Activated CD8-positive, alpha-beta memory T cell treated with anti-CD3 and anti-CD28 coated beads, Interleukin-2, amount 10 ng/mL, durations not matched to agents 7 days and 5 days (primary cell): ENCODE data around the gene SP2. TPM values are rescaled to one million over a fixed set of nuclear protein-coding genes. Genes with fewer than 3 reads are reported as not detected.
"Not testable (repeated sequence)": the region's sequence is repeated elsewhere in the genome, so short reads cannot be mapped to it uniquely, and the experiment has no call there.

ENCODE experiments used
- ATAC-seq: fragments of 150-1000 bp; cut with Tn5 transposase; one replicate; pipeline ENCODE4 v1.10.0; 2021; ENCODE audit warnings: moderate library complexity
- CTCF ChIA-PET: fragments of 350-600 bp; sonication (Branson Sonifier 250); formaldehyde crosslinking; loops from one replicate; lab custom pipeline; 2021; ENCODE audit warnings: antibody characterized with exemption; lab: Charles Lee
- DNase-seq: peaks from one replicate; pipeline ENCODE4 v3.0.0-alpha.2; 2020
- H3K27ac Mint-ChIP-seq: one replicate; pipeline ENCODE4 v1.8.0; 2021; ENCODE audit warnings: mild to moderate bottlenecking, mixed read lengths
- H3K27me3 Mint-ChIP-seq: one replicate; pipeline ENCODE4 v1.8.0; 2021; ENCODE audit warnings: mixed read lengths
- H3K36me3 Mint-ChIP-seq: one replicate; pipeline ENCODE4 v1.8.0; 2021; ENCODE audit warnings: mild to moderate bottlenecking, mixed read lengths
- H3K4me1 Mint-ChIP-seq: one replicate; pipeline ENCODE4 v1.8.0; 2021; ENCODE audit warnings: mixed read lengths
- H3K4me3 Mint-ChIP-seq: one replicate; pipeline ENCODE4 v1.8.0; 2021; ENCODE audit warnings: mild to moderate bottlenecking, moderate library complexity, mixed read lengths
- H3K9me3 Mint-ChIP-seq: one replicate; pipeline ENCODE4 v1.8.0; 2022; ENCODE audit warnings: low read depth, mixed read lengths
- total RNA-seq, 2 experiments: library from RNA; stranded (reverse); gene quantifications; one replicate each; pipeline ENCODE4 v1.2.3, GENCODE V29; 2021

Gene SP2
- total RNA-seq, 2 experiments from 2014 or later = 21.7 to 22.9 TPM

- Mint-ChIP-seq H3K4me3 (no peak overlapping the region), H3K27ac (no peak overlapping the region), H3K4me1 (peaks cover 14% of the 10 kb centered on the region), H3K27me3 (no peaks in the 10 kb centered on the region), H3K36me3 (peaks cover 19% of the 10 kb centered on the region), H3K9me3 (no peaks in the 10 kb centered on the region)
- CTCF ChIA-PET = interaction anchor here (1.0 to 1.6 kb wide), 2 partner anchors 16 to 24 kb away, joined by 5 read pairs; partner anchors contain the start of gene PNPO
- ATAC-seq (no peak), DNase-seq (no peak)
Measured at GRCh38 chr17:47924785-47925677, 29.0 kb downstream of the SP2 start.

DNA sequence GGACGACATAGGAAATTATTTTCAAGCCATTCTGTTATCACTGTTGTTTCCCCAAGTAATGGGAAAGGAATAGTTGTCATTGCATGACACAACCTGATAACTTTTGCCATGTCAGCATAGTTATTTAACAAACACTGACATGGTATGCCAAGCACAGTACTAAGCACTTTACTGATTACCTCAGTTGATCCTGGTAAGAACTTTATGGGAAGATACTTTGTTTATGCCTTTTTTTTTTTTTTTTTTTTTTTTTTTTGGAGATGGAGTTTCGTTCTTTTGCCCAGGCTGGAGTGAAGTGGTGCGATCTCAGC, 29.6 kb downstream of the SP2 start:
- Mint-ChIP-seq H3K27ac (no peak overlapping the region), H3K9me3 (no peaks in the 10 kb centered on the region), H3K36me3 (peaks cover 19% of the 10 kb centered on the region), H3K27me3 (no peaks in the 10 kb centered on the region), H3K4me1 (peaks cover 14% of the 10 kb centered on the region), H3K4me3 (no peak overlapping the region)
- DNase-seq = no peak
- no peak for ATAC-seq
- CTCF ChIA-PET = interaction anchor here (0.6 to 1.6 kb wide), 3 partner anchors 16 to 227 kb away, joined by 3 to 5 read pairs (median 3); partner anchors contain the start of gene PNPO

DNA sequence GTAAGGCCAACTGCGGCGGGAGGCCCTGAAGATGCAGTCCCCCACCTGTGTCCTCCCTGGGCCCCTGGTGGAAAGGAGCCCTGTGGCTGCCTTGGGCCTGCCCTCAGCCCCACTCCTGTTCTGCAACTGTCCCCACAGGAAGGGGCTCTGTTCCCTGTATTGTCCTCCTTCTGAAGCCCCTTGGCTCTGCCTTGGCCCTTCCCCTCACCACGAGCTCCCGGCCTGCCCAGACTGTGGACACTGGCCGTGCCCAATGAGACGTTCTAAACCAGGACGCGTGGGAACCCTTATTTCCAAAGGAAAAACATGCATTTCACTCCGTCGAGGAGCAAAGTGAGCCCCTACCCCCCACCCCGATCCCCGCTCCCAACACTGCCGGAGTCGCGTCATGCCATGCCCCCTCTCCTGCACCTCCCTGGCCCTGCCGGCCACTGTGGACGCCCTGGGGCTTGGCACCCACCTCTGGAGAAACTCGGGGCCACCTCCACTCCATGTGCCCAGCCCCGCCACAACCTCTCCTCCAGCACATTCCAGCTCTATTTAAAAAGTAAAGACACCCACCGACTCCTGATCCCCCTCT, 31.9 kb downstream of the SP2 start:
- H3K4me1 Mint-ChIP-seq = peaks cover 18% of the 10 kb centered on the region
- ATAC-seq (no peak), DNase-seq (no peak)
- H3K36me3 Mint-ChIP-seq = peaks cover 15% of the 10 kb centered on the region
- H3K27me3 Mint-ChIP-seq = no peaks in the 10 kb centered on the region
- no peaks in the 10 kb centered on the region for H3K9me3 Mint-ChIP-seq
- H3K4me3 Mint-ChIP-seq = no peak overlapping the region
- H3K27ac Mint-ChIP-seq = no peak overlapping the region
- CTCF ChIA-PET = no interaction called here

DNA sequence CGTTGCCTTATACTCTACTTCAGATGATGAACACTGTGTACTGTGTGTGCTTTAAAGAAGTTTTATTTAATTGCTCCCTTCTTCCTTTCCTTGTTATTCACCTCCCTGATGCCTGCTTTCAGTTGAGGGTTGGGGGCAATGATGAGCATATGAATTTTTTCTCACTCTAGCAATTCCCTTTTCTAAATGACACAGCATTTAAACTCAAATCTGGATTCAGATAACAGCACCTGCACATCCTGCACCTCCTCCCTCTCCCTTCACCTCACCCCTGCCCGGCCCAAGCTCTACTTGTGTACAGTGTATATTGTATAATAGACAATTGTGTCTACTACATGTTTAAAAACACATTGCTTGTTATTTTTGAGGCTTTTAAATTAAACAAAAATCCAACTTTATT, 32.4 kb downstream of the SP2 start:
- Mint-ChIP-seq H3K27me3 (no peaks in the 10 kb centered on the region), H3K4me3 (no peak overlapping the region), H3K9me3 (no peaks in the 10 kb centered on the region), H3K4me1 (peaks cover 18% of the 10 kb centered on the region), H3K27ac (no peak overlapping the region), H3K36me3 (peaks cover 15% of the 10 kb centered on the region)
- ATAC-seq = no peak
- CTCF ChIA-PET = interaction anchor here (0.7 kb wide), 1 partner anchor 1837 kb away, joined by 3 read pairs; no protein-coding TSS in a partner anchor
- DNase-seq = no peak

- Mint-ChIP-seq H3K36me3 (peaks cover 15% of the 10 kb centered on the region), H3K9me3 (no peaks in the 10 kb centered on the region), H3K27me3 (no peaks in the 10 kb centered on the region), H3K27ac (no peak overlapping the region), H3K4me1 (peaks cover 18% of the 10 kb centered on the region), H3K4me3 (no peak overlapping the region)
- ATAC-seq (no peak), DNase-seq (no peak)
- CTCF ChIA-PET = interaction anchor here (0.7 to 2.6 kb wide), 4 partner anchors 18 to 1838 kb away, joined by 3 to 11 read pairs (median 3); no protein-coding TSS in a partner anchor
Measured at GRCh38 chr17:47929218-47930000, 33.4 kb downstream of the SP2 start.

GRCh38 chr17:47931848-47932247, 35.8 kb downstream of the SP2 start:
- no peaks in the 10 kb centered on the region for H3K27me3 Mint-ChIP-seq
- no peaks in the 10 kb centered on the region for H3K9me3 Mint-ChIP-seq
- CTCF ChIA-PET = interaction anchor here (1.0 to 1.3 kb wide), 4 partner anchors 12 to 39 kb away, joined by 3 to 4 read pairs (median 3); partner anchors contain the start of gene CDK5RAP3
- H3K27ac Mint-ChIP-seq = no peak overlapping the region
- H3K4me1 Mint-ChIP-seq = peaks cover 19% of the 10 kb centered on the region
- no peak for DNase-seq
- H3K4me3 Mint-ChIP-seq = no peak overlapping the region
- peaks cover 7% of the 10 kb centered on the region for H3K36me3 Mint-ChIP-seq
- no peak for ATAC-seq

DNA sequence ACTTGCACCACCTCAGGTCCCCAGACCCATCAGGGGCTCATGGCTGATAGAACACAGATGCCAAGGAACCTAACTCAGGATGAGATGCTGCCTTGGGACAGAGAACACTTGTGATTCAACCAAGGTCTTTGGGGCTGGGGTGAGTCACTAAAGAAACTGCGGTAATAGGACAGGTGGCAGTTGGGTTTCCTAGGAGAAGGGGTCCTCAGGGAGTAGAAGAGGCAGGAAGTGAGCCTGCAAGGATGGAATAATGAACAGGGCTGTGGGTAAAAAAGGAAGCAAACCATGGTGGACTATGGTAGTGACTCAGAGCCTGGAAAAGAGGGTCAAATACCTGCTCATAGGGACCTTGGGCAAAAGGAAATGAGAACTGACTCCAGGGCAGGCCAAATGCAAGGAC, 38.8 kb downstream of the SP2 start:
- Mint-ChIP-seq H3K4me1 (peaks cover 13% of the 10 kb centered on the region), H3K9me3 (no peaks in the 10 kb centered on the region), H3K36me3 (peaks cover 1% of the 10 kb centered on the region), H3K4me3 (no peak overlapping the region), H3K27me3 (no peaks in the 10 kb centered on the region), H3K27ac (no peak overlapping the region)
- CTCF ChIA-PET = interaction anchor here (2.5 to 3.6 kb wide), 2 partner anchors 11 to 15 kb away, joined by 9 to 23 read pairs; no protein-coding TSS in a partner anchor
- DNase-seq = no peak
- ATAC-seq = no peak

GRCh38 chr17:47935468-47935867, 39.4 kb downstream of the SP2 start:
- H3K27me3 Mint-ChIP-seq, ATAC-seq, H3K27ac Mint-ChIP-seq, H3K36me3 Mint-ChIP-seq, H3K9me3 Mint-ChIP-seq, DNase-seq, H3K4me3 Mint-ChIP-seq: not testable (repeated sequence)
- CTCF ChIA-PET = interaction anchor here (2.5 to 3.6 kb wide), 2 partner anchors 11 to 15 kb away, joined by 9 to 23 read pairs; no protein-coding TSS in a partner anchor
- peaks cover 16% of the 10 kb centered on the region for H3K4me1 Mint-ChIP-seq

- peaks cover 19% of the 10 kb centered on the region for H3K4me1 Mint-ChIP-seq
Measured at GRCh38 chr17:47935961-47936360, 39.9 kb downstream of the SP2 start.

GRCh38 chr17:47937941-47938340, 41.9 kb downstream of the SP2 start:
- H3K27me3 Mint-ChIP-seq = no peaks in the 10 kb centered on the region
- DNase-seq = no peak
- no peak for ATAC-seq

More at GRCh38 chr17:47935961-47936360, 39.9 kb downstream of the SP2 start:
- no peaks in the 10 kb centered on the region for H3K27me3 Mint-ChIP-seq
- no peak overlapping the region for H3K4me3 Mint-ChIP-seq
- no peak overlapping the region for H3K27ac Mint-ChIP-seq
- no peak for DNase-seq
- H3K36me3 Mint-ChIP-seq = peaks cover 3% of the 10 kb centered on the region
- ATAC-seq = no peak
- H3K9me3 Mint-ChIP-seq = no peaks in the 10 kb centered on the region
- CTCF ChIA-PET = interaction anchor here (1.2 to 3.6 kb wide), 3 partner anchors 10 to 44 kb away, joined by 3 to 23 read pairs (median 9); no protein-coding TSS in a partner anchor

DNA sequence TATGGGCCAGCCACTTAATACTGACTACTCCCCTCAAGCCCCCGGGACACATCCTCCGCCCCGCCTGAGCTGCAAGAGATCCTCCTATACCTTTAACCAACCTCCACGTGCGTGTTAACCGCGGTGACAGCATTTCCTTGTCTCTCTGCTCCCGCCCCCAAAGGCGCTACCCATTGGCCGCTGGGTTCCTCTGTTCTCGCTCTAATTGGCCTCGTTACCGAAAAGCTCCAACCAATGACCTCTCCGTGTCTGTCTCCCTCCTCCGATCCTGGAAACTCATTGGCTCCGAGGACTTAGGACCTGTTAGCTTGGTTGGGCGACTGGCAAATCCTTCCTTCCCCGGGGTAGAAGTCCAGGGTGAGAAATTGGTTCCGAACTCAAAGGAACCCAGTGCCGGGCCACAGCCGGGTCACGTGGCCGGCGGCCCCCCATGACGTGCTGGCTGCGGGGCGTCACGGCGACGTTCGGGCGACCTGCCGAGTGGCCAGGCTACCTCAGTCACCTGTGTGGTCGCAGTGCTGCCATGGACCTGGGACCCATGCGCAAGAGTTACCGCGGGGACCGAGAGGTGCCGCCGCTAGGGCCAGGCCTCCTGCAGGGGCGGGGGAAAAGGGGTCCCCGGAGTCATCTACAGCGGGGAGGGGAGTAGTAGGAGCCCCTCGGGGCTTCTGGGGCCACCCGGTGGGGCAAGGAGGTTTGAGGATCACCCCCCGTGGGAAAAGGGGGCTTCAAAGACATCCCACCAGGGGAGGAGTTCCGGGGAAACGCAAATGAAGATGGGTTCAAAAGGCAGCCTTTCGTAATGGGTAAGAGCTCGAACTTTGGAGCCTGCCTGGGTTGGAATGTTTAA, 45.4 kb downstream of the SP2 start, which contains the start of gene PNPO:
PNPO (plus strand) TSS at position 326 of the 850 bp plus-strand sequence; CDS start at position 431, 105 bp downstream.
- H3K9me3 Mint-ChIP-seq = no peaks in the 10 kb centered on the region
- H3K4me1 Mint-ChIP-seq = peaks cover 59% of the 10 kb centered on the region
- CTCF ChIA-PET = interaction anchor here (0.8 to 18.6 kb wide), 15 partner anchors 8 to 111 kb away, joined by 3 to 383 read pairs (median 5); partner anchors contain the start of genes CDK5RAP3, MRPL10 and SCRN2
- no peaks in the 10 kb centered on the region for H3K27me3 Mint-ChIP-seq
- H3K36me3 Mint-ChIP-seq = peaks cover 21% of the 10 kb centered on the region
- ATAC-seq (peak; percentile 99), DNase-seq (peak; percentile 99)
- peak within 1 kb of the TSS; percentile 92 for H3K27ac Mint-ChIP-seq
- peak within 1 kb of the TSS; percentile 88 for H3K4me3 Mint-ChIP-seq

More at GRCh38 chr17:47937941-47938340, 41.9 kb downstream of the SP2 start:
- H3K9me3 Mint-ChIP-seq = no peaks in the 10 kb centered on the region
- CTCF ChIA-PET = interaction anchor here (1.0 to 3.6 kb wide), 5 partner anchors 8 to 88 kb away, joined by 3 to 23 read pairs (median 4); partner anchors contain the start of gene CDK5RAP3
- no peak overlapping the region for H3K4me3 Mint-ChIP-seq
- peaks cover 29% of the 10 kb centered on the region for H3K4me1 Mint-ChIP-seq
- peaks cover 4% of the 10 kb centered on the region for H3K36me3 Mint-ChIP-seq
- peak overlapping the region; percentile 34 for H3K27ac Mint-ChIP-seq

- no peak for ATAC-seq
- H3K27me3 Mint-ChIP-seq = no peaks in the 10 kb centered on the region
- no peaks in the 10 kb centered on the region for H3K9me3 Mint-ChIP-seq
- H3K27ac Mint-ChIP-seq = peak overlapping the region; percentile 92
- peak; percentile 46 for DNase-seq
- H3K36me3 Mint-ChIP-seq = peaks cover 23% of the 10 kb centered on the region
- H3K4me1 Mint-ChIP-seq = peaks cover 61% of the 10 kb centered on the region
- H3K4me3 Mint-ChIP-seq = peak overlapping the region; percentile 88
- CTCF ChIA-PET = interaction anchor here (0.8 to 18.6 kb wide), 11 partner anchors 8 to 111 kb away, joined by 3 to 383 read pairs (median 5); partner anchors contain the start of genes CDK5RAP3, MRPL10 and SCRN2
Measured at GRCh38 chr17:47942096-47942510, 46.1 kb downstream of the SP2 start.
